Measurements from ENCODE around the gene SYVN1.

DNA sequence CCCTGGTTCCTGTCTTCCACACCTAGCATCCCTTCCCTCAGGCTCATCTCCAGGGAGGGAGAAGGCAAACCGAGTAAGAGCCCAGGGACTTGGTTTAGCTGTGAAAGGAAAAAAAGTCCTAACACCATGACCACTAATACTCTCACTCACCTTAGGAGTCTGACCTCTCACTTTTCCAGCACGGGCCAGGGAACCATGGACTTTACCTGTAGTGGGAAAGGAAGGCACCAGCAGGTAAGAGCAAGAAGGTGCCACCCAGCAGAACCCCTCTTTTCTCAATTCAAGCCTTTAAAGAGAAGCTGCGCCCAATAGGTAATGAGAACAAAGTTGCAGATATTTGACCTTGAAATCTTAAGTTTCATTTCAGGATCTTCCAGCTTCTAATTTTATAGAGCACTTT lies 13.5 kb downstream of the SYVN1 start:
- TF ChIP-seq POLR2AphosphoS5 (IDR thresholded peaks at IDR 0.05; ENCODE audit: low read depth, low read length) (no peak), TCF7L2 (IDR thresholded peaks at IDR 0.05; ENCODE audit: low read depth, low read length) (no peak), SIN3A (IDR thresholded peaks at IDR 0.05; ENCODE audit: borderline replicate concordance, insufficient read depth, low read depth, low read length) (no peak)
- TF ChIP-seq, protein P1, sequence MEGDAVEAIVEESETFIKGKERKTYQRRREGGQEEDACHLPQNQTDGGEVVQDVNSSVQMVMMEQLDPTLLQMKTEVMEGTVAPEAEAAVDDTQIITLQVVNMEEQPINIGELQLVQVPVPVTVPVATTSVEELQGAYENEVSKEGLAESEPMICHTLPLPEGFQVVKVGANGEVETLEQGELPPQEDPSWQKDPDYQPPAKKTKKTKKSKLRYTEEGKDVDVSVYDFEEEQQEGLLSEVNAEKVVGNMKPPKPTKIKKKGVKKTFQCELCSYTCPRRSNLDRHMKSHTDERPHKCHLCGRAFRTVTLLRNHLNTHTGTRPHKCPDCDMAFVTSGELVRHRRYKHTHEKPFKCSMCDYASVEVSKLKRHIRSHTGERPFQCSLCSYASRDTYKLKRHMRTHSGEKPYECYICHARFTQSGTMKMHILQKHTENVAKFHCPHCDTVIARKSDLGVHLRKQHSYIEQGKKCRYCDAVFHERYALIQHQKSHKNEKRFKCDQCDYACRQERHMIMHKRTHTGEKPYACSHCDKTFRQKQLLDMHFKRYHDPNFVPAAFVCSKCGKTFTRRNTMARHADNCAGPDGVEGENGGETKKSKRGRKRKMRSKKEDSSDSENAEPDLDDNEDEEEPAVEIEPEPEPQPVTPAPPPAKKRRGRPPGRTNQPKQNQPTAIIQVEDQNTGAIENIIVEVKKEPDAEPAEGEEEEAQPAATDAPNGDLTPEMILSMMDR (IDR thresholded peaks at IDR 0.05) = no peak
- TF ChIP-seq, protein P2, sequence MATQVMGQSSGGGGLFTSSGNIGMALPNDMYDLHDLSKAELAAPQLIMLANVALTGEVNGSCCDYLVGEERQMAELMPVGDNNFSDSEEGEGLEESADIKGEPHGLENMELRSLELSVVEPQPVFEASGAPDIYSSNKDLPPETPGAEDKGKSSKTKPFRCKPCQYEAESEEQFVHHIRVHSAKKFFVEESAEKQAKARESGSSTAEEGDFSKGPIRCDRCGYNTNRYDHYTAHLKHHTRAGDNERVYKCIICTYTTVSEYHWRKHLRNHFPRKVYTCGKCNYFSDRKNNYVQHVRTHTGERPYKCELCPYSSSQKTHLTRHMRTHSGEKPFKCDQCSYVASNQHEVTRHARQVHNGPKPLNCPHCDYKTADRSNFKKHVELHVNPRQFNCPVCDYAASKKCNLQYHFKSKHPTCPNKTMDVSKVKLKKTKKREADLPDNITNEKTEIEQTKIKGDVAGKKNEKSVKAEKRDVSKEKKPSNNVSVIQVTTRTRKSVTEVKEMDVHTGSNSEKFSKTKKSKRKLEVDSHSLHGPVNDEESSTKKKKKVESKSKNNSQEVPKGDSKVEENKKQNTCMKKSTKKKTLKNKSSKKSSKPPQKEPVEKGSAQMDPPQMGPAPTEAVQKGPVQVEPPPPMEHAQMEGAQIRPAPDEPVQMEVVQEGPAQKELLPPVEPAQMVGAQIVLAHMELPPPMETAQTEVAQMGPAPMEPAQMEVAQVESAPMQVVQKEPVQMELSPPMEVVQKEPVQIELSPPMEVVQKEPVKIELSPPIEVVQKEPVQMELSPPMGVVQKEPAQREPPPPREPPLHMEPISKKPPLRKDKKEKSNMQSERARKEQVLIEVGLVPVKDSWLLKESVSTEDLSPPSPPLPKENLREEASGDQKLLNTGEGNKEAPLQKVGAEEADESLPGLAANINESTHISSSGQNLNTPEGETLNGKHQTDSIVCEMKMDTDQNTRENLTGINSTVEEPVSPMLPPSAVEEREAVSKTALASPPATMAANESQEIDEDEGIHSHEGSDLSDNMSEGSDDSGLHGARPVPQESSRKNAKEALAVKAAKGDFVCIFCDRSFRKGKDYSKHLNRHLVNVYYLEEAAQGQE (IDR thresholded peaks at IDR 0.05; ENCODE audit: insufficient read depth in 1 of 2, low read depth in 2 of 2, low read length in 1 of 2) = no peak
